Kidney epithelial cell (primary cell): ENCODE results near the gene PRRT3. TPM values are rescaled to one million over a fixed set of nuclear protein-coding genes. Genes with fewer than 3 reads are reported as not detected.

Source experiments
- DNase-seq: peaks from one replicate; pipeline ENCODE4 v3.0.0-alpha.2; 2010; ENCODE audit warnings: low read depth
- H3K27me3 ChIP-seq: 2 replicates; pipeline ENCODE4 v1.6.0; 2011; ENCODE audit warnings: low read length; ENCODE audit not compliant: control insufficient read depth, insufficient read depth
- H3K36me3 ChIP-seq: 2 replicates; pipeline ENCODE4 v1.5.1; 2011; ENCODE audit warnings: low read length; ENCODE audit not compliant: control insufficient read depth, insufficient read depth
- H3K4me3 ChIP-seq: 2 replicates; pipeline ENCODE4 v1.5.1; 2011; ENCODE audit warnings: low read depth, mild to moderate bottlenecking, control low read depth, low read length
- total RNA-seq: library from RNA; depleted of rRNA; stranded (reverse); fragments of >200 nt; gene quantifications from 2 replicates; pipeline ENCODE4 v1.2.3, GENCODE V29; 2015
- TF ChIP-seq, protein P1 (sequence below): IDR thresholded peaks from 2 replicates; pipeline ENCODE4 v1.5.1; 2011; ENCODE audit warnings: mild to moderate bottlenecking, moderate library complexity, low read length, control low read depth, inconsistent platforms; ENCODE audit not compliant: insufficient read depth, poor library complexity, severe bottlenecking

The PRRT3 gene
- total RNA-seq, 1 donor from 2014 or later: 2.1 TPM

DNA sequence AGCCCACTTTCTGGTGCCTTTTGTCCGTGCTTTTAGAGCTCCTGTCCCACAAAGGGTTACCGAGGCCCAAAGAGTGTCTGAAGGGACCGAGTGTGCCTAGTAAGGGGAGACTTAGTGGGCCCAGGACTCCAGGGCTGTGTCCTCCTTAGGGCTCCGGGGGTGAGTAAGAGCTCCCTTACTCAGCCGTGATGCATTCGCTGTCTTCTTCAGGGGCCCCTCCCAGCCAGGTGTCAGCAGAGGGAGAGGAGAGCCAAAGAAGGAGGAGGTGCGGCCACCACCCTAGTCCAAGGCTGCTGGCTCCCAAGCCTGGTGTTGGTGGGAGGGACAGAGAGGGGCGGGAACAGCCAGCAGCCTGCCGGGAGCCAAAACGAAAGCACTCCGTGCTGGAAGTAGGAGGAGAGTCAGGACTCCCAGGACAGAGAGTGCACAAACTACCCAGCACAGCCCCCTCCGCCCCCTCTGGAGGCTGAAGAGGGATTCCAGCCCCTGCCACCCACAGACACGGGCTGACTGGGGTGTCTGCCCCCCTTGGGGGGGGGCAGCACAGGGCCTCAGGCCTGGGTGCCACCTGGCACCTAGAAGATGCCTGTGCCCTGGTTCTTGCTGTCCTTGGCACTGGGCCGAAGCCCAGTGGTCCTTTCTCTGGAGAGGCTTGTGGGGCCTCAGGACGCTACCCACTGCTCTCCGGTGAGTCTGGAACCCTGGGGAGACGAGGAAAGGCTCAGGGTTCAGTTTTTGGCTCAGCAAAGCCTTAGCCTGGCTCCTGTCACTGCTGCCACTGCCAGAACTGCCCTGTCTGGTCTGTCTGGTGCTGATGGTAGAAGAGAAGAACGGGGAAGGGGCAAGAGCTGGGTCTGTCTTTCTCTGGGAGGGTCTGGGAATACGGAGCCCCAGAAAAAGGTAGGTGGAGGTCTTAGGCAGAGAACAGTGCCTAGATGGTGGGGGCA lies 35.2 kb downstream of the PRRT3 start, which contains the start of gene IL17RC:
TSS of gene IL17RC (plus strand) at position 365 of the 947 bp plus-strand sequence. CDS start at position 583, 218 bp downstream.
- TF ChIP-seq, protein P1, sequence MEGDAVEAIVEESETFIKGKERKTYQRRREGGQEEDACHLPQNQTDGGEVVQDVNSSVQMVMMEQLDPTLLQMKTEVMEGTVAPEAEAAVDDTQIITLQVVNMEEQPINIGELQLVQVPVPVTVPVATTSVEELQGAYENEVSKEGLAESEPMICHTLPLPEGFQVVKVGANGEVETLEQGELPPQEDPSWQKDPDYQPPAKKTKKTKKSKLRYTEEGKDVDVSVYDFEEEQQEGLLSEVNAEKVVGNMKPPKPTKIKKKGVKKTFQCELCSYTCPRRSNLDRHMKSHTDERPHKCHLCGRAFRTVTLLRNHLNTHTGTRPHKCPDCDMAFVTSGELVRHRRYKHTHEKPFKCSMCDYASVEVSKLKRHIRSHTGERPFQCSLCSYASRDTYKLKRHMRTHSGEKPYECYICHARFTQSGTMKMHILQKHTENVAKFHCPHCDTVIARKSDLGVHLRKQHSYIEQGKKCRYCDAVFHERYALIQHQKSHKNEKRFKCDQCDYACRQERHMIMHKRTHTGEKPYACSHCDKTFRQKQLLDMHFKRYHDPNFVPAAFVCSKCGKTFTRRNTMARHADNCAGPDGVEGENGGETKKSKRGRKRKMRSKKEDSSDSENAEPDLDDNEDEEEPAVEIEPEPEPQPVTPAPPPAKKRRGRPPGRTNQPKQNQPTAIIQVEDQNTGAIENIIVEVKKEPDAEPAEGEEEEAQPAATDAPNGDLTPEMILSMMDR: no peak
- H3K27me3 ChIP-seq: no peaks in the 10 kb centered on the region
- peak; percentile 76 for DNase-seq
- H3K36me3 ChIP-seq: no peaks in the 10 kb centered on the region
- peak within 1 kb of the TSS; percentile 37 for H3K4me3 ChIP-seq

DNA sequence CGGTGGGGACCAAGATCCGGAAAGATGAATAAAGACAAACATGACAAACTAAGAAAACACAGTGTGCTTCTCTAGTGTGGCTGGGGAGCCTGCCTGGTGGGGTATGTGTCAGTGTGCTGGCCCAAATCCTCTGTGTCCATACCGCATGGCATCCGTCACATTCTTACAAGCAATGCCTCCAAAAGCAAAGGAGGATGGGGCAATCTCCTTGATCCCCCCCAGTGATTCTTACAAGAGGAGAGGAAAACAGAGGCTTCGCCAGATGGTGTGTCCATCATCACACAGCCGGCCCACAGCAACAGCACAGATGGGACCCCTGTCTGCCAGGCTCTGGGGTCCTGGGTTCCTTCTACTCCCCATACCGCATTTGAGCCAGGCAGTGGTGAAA lies 35.9 kb downstream of the PRRT3 start:
- Histone ChIP-seq H3K4me3 (no peak overlapping the region), H3K36me3 (no peaks in the 10 kb centered on the region), H3K27me3 (no peaks in the 10 kb centered on the region)
- TF ChIP-seq, protein P1: no peak
- no peak for DNase-seq

DNA sequence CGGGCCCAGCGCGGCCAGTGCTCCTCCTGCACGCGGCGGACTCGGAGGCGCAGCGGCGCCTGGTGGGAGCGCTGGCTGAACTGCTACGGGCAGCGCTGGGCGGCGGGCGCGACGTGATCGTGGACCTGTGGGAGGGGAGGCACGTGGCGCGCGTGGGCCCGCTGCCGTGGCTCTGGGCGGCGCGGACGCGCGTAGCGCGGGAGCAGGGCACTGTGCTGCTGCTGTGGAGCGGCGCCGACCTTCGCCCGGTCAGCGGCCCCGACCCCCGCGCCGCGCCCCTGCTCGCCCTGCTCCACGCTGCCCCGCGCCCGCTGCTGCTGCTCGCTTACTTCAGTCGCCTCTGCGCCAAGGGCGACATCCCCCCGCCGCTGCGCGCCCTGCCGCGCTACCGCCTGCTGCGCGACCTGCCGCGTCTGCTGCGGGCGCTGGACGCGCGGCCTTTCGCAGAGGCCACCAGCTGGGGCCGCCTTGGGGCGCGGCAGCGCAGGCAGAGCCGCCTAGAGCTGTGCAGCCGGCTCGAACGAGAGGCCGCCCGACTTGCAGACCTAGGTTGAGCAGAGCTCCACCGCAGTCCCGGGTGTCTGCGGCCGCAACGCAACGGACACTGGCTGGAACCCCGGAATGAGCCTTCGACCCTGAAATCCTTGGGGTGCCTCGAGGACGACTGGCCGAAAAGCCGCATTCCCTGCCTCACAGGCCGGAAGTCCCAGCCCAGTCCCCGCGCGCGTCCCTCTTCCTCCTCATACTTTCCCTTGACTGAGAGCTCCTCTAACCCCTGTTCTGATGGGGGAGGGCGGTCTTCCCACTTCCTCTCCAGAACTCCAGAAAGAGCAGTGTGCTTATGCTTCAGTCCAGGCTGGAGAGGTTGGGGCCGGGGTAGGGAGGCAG lies 36.7 kb downstream of the PRRT3 start:
- Histone ChIP-seq H3K27me3 (no peaks in the 10 kb centered on the region), H3K4me3 (peak overlapping the region; percentile 31), H3K36me3 (no peaks in the 10 kb centered on the region)
- DNase-seq: no peak
- TF ChIP-seq, protein P1: peak; percentile 11

DNA sequence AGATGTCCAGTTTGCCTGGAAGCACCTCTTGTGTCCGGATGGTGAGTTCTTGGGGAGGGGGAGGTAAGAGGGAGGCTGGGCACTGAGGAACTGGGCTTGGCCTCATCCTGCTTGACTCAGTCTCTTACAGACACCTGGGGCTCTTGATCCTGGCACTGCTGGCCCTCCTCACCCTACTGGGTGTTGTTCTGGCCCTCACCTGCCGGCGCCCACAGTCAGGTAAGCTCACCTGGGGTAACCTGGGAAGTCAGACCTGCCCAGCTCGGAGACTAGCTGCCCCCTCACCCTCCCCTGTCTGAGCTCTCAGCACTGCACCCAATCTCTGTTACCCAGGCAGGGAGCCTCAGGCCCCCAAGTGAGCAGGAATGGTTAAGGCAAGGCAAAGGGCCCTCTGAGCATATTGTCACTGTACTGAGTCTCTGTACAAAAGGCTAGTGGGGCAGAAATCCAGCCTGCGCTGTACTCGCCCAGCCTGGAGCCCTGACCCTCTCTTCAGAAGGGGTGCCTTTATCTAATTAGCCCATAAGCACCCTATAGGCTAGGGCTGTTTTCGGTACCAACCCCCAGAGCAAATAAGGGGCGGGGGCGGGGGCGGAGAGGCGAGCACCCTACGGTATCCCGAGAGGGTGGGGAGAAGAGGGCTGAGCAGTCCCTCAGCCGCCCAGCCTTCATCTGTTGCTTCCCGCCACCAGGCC lies 37.5 kb downstream of the PRRT3 start:
- Histone ChIP-seq H3K27me3 (no peaks in the 10 kb centered on the region), H3K4me3 (peak overlapping the region; percentile 31), H3K36me3 (no peaks in the 10 kb centered on the region)
- DNase-seq: no peak
- TF ChIP-seq, protein P1: no peak

DNA sequence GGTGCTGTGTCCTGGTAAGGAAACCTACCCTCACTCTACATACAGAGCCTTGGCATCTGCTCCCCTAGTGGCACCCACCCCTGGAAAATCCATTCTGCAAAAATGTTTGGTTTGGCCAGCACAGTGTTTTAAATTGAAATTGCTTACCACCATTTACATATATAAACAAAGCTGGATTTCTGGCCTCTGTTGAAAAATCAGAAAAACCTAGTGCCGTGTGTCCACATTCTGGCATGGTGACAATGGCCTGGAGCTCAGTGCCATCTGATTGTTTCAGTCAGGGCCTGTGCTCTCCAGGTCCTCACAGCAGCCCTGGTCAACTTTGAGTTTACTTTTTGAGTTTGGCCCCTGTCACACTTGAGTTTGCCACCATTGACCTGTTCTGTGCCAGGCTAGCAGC lies 38.2 kb downstream of the PRRT3 start:
- DNase-seq: no peak
- no peak overlapping the region for H3K4me3 ChIP-seq
- no peaks in the 10 kb centered on the region for H3K27me3 ChIP-seq
- TF ChIP-seq, protein P1: no peak
- no peaks in the 10 kb centered on the region for H3K36me3 ChIP-seq
